ENCODE results near the gene ZFYVE28.

DNA sequence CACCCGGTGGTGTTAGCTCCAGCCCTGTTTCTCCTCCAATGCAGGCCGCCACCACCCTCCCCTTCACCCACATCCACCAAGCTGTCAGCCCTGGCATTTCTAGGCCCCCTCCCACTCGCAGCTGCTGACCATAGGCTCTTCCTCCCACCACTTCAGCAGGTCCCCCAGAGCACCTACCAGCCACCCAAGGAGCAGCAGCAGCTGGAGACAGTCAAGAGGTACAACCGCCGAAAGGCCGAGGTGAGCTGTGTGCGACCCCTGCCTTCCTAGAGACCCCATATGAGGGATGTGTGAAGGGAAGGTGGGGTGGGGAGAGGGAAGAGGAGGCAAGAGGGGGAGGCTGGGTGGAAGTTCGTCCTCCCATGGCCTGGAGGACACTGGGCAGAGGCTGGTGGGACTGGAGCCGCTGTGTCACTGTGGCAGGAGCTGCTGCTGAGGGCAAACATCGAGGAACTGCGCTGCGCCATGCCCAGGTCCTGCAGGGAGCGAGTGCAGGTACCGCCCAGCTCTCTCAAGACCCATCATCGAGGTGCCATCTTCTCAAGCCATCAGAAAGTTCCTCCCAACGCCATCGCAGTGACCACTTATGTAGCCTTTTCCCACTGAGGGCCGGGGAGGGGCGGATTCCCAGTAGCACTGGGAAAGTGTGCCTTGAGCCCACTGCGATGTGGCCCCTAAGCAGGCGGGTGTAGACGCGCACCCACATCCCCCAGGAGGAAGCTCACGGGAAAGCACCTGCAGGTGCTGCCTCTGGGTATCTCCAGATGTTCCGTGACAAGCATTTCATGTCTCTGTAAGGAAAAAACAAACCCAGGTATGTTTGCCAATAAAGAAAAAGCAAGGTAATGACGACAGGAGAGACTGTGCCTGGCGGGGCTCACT is 31.3 kb upstream of the ZFYVE28 start:
- TF ChIP-seq NRF1 (conservative IDR thresholded peaks at IDR 0.05; ENCODE audit: low read depth, low read length): no peak
- no peak for TF ChIP-seq CTCF (IDR thresholded peaks at IDR 0.05 in 2 of 3, conservative IDR thresholded peaks at IDR 0.05 in 1 of 3; ENCODE audit: control insufficient read depth in 2 of 3, extremely low read depth in 1 of 3, insufficient read depth in 1 of 3, low read depth in 3 of 3, low read length in 3 of 3)
- no peak for TF ChIP-seq GATAD2B (conservative IDR thresholded peaks at IDR 0.05; ENCODE audit: low read depth)
- TF ChIP-seq, protein P1, sequence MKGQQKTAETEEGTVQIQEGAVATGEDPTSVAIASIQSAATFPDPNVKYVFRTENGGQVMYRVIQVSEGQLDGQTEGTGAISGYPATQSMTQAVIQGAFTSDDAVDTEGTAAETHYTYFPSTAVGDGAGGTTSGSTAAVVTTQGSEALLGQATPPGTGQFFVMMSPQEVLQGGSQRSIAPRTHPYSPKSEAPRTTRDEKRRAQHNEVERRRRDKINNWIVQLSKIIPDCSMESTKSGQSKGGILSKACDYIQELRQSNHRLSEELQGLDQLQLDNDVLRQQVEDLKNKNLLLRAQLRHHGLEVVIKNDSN (IDR thresholded peaks at IDR 0.05; ENCODE audit: borderline replicate concordance, extremely low read length, insufficient read depth, low read depth, low read length): no peak
- TF ChIP-seq HDAC2 (IDR thresholded peaks at IDR 0.05): no peak
- 0 out of 2 replicates have a peak, but pooled peaks have one; percentile 12 for TF ChIP-seq ZSCAN29 (IDR thresholded peaks at IDR 0.05)

All from GM12878 (cell line).